ENCODE measurements around the gene SYNJ2.

Gene SYNJ2

GRCh38 chr6:158043008-158043407, 61.3 kb downstream of the SYNJ2 start:
- no peak for DNase-seq

- no peak for DNase-seq
Observed at GRCh38 chr6:158043586-158044524, 62.2 kb downstream of the SYNJ2 start.

GRCh38 chr6:158044525-158044888, 62.8 kb downstream of the SYNJ2 start:
- DNase-seq = no peak

GRCh38 chr6:158046201-158047126, 64.8 kb downstream of the SYNJ2 start:
- no peak for DNase-seq

- no peak for DNase-seq
Observed at GRCh38 chr6:158047127-158047518, 65.5 kb downstream of the SYNJ2 start.

- no peak for DNase-seq
Observed at GRCh38 chr6:158047563-158048323, 66.1 kb downstream of the SYNJ2 start.

- no peak for DNase-seq
Observed at GRCh38 chr6:158048589-158048988, 66.9 kb downstream of the SYNJ2 start.

- no peak for DNase-seq
Observed at GRCh38 chr6:158049055-158050028, 67.7 kb downstream of the SYNJ2 start.

- no peak for DNase-seq
Observed at GRCh38 chr6:158050107-158050735, 68.6 kb downstream of the SYNJ2 start.

GRCh38 chr6:158050955-158051354, 69.3 kb downstream of the SYNJ2 start:
- no peak for DNase-seq

GRCh38 chr6:158051968-158052367, 70.3 kb downstream of the SYNJ2 start:
- DNase-seq = no peak

- no peak for DNase-seq
Observed at GRCh38 chr6:158053377-158054313, 72.0 kb downstream of the SYNJ2 start.

- no peak for DNase-seq
Observed at GRCh38 chr6:158056355-158056754, 74.7 kb downstream of the SYNJ2 start.

- no peak for DNase-seq
Observed at GRCh38 chr6:158056804-158057203, 75.1 kb downstream of the SYNJ2 start.

GRCh38 chr6:158057213-158057987, 75.7 kb downstream of the SYNJ2 start:
- DNase-seq = no peak

- DNase-seq = no peak
Observed at GRCh38 chr6:158058171-158058651, 76.5 kb downstream of the SYNJ2 start.

- DNase-seq = no peak
Observed at GRCh38 chr6:158059108-158059507, 77.4 kb downstream of the SYNJ2 start.

GRCh38 chr6:158060455-158061360, 79.0 kb downstream of the SYNJ2 start:
- DNase-seq = no peak

Data from activated gamma-delta T cell (primary cell).